HL-60 (cell line): ENCODE data around the gene ORAI3.

Source experiments
- CTCF ChIP-seq: IDR thresholded peaks from one replicate; pipeline ENCODE4 v1.5.1; 2011; ENCODE audit warnings: low read length, control low read depth, inconsistent platforms; ENCODE audit not compliant: insufficient read depth
- GABPA ChIP-seq: IDR thresholded peaks from 2 replicates; pipeline ENCODE4 v1.6.1; 2012; ENCODE audit warnings: low read depth
- POLR2AphosphoS5 ChIP-seq: IDR thresholded peaks from 2 replicates; pipeline ENCODE4 v1.6.1; 2012; ENCODE audit warnings: low read depth
- REST ChIP-seq: IDR thresholded peaks from 2 replicates; pipeline ENCODE4 v1.6.1; 2012; ENCODE audit warnings: low read depth; ENCODE audit not compliant: insufficient replicate concordance

- no peak for TF ChIP-seq CTCF
- TF ChIP-seq GABPA: no peak
- TF ChIP-seq POLR2AphosphoS5: no peak
- no peak for TF ChIP-seq REST
These were observed 49.1 kb downstream of the ORAI3 start for GRCh38 chr16:30997725-30998711.
